HL-60 (cell line): ENCODE data around the gene S100A5.

Experiments
- CTCF ChIP-seq: IDR thresholded peaks from one replicate; pipeline ENCODE4 v1.5.1; 2011; ENCODE audit warnings: low read length, control low read depth, inconsistent platforms; ENCODE audit not compliant: insufficient read depth
- POLR2AphosphoS5 ChIP-seq: IDR thresholded peaks from 2 replicates; pipeline ENCODE4 v1.6.1; 2012; ENCODE audit warnings: low read depth

DNA sequence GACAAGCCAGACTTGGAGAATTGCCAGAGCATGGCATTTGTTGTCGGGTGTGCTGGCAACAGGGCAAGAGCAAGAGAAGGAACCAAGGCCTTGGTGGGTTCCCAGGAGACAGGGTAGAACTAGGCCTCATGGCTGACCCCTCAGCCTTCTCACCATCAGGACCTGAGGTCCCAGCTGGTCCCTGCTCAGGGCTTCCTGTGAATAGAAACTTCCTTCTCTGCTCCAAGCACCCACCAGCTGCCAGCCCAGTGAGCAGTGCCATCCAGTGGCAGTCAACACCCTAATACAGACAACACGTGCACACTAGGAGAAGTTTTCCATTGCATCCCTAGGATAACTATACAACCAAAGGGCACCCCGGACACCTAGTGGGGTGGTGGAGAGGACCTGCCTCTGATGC is 27.7 kb downstream of the S100A5 start:
- TF ChIP-seq CTCF (no peak), POLR2AphosphoS5 (no peak)
